Mesothelial cell of epicardium (in vitro differentiated cells): ENCODE measurements around the gene MIEF1. TPM values are rescaled to one million over a fixed set of nuclear protein-coding genes. Genes with fewer than 3 reads are reported as not detected.

Experiments used
- DNase-seq, 2 experiments: peaks; one replicate each; pipeline ENCODE4 v3.0.0; 2021; ENCODE audit warnings: low spot score in 2 of 2; ENCODE audit not compliant: unreplicated experiment in 2 of 2
- H3K27ac Mint-ChIP-seq: 2 replicates; pipeline ENCODE4 v1.8.0; 2021; ENCODE audit warnings: mixed read lengths
- H3K27me3 Mint-ChIP-seq: 2 replicates; pipeline ENCODE4 v1.8.0; 2021; ENCODE audit warnings: low read depth, mixed read lengths
- H3K36me3 Mint-ChIP-seq: 2 replicates; pipeline ENCODE4 v1.8.0; 2021; ENCODE audit warnings: mixed read lengths
- H3K4me1 Mint-ChIP-seq: 2 replicates; pipeline ENCODE4 v1.8.0; 2021; ENCODE audit warnings: mixed read lengths
- H3K4me3 Mint-ChIP-seq: 2 replicates; pipeline ENCODE4 v1.8.0; 2021; ENCODE audit warnings: mild to moderate bottlenecking, moderate library complexity, mixed read lengths
- H3K9me3 Mint-ChIP-seq: 2 replicates; pipeline ENCODE4 v1.8.0; 2021; ENCODE audit warnings: mixed read lengths
- CTCF ChIP-seq: fragments of 200-600 bp; sonication (generic); IDR thresholded peaks from one replicate; pipeline ENCODE4 v1.5.0; 2021; ENCODE audit warnings: antibody characterized with exemption; ENCODE audit not compliant: unreplicated experiment
- total RNA-seq: library from RNA; stranded (reverse); gene quantifications from 3 replicates; pipeline ENCODE4 v1.2.1, GENCODE V29; 2021

The MIEF1 gene
- total RNA-seq, 1 donor from 2014 or later, result 35.0 TPM

GRCh38 chr22:39457198-39457555 is 44.9 kb upstream of the MIEF1 start:
- Mint-ChIP-seq H3K4me1 (peaks cover 40% of the 10 kb centered on the region), H3K27ac (no peak overlapping the region), H3K9me3 (no peaks in the 10 kb centered on the region), H3K4me3 (no peak overlapping the region), H3K27me3 (no peaks in the 10 kb centered on the region), H3K36me3 (no peaks in the 10 kb centered on the region)
- TF ChIP-seq CTCF, result no peak
- no peak for DNase-seq

GRCh38 chr22:39457556-39458443 is 44.3 kb upstream of the MIEF1 start:
- Mint-ChIP-seq H3K27ac (peak overlapping the region; percentile 59), H3K27me3 (no peaks in the 10 kb centered on the region), H3K9me3 (no peaks in the 10 kb centered on the region), H3K36me3 (no peaks in the 10 kb centered on the region), H3K4me3 (peak overlapping the region; percentile 89), H3K4me1 (peaks cover 40% of the 10 kb centered on the region)
- no peak for TF ChIP-seq CTCF
- DNase-seq, result no peak

GRCh38 chr22:39458444-39459083 is 43.5 kb upstream of the MIEF1 start:
- H3K27me3 Mint-ChIP-seq, result no peaks in the 10 kb centered on the region
- DNase-seq, result peak in 1 of 2 experiments; percentile 8
- H3K36me3 Mint-ChIP-seq, result no peaks in the 10 kb centered on the region
- TF ChIP-seq CTCF, result no peak
- peak overlapping the region; percentile 89 for H3K4me3 Mint-ChIP-seq
- H3K9me3 Mint-ChIP-seq, result no peaks in the 10 kb centered on the region
- H3K4me1 Mint-ChIP-seq, result peaks cover 45% of the 10 kb centered on the region
- H3K27ac Mint-ChIP-seq, result peak overlapping the region; percentile 59

- no peaks in the 10 kb centered on the region for H3K27me3 Mint-ChIP-seq
- H3K4me3 Mint-ChIP-seq, result peak overlapping the region; percentile 44
- H3K4me1 Mint-ChIP-seq, result peaks cover 40% of the 10 kb centered on the region
- no peak for TF ChIP-seq CTCF
- peak overlapping the region; percentile 56 for H3K27ac Mint-ChIP-seq
- DNase-seq, result no peak
- H3K36me3 Mint-ChIP-seq, result no peaks in the 10 kb centered on the region
- no peaks in the 10 kb centered on the region for H3K9me3 Mint-ChIP-seq
Measured at GRCh38 chr22:39459681-39460080, 42.4 kb upstream of the MIEF1 start.

- Mint-ChIP-seq H3K4me1 (peaks cover 33% of the 10 kb centered on the region), H3K36me3 (no peaks in the 10 kb centered on the region)
- no peak for TF ChIP-seq CTCF
Measured at GRCh38 chr22:39462443-39463221, 39.5 kb upstream of the MIEF1 start.

More at GRCh38 chr22:39462443-39463221, 39.5 kb upstream of the MIEF1 start:
- Mint-ChIP-seq H3K9me3 (no peaks in the 10 kb centered on the region), H3K27ac (peak overlapping the region; percentile 78), H3K4me3 (no peak overlapping the region), H3K27me3 (no peaks in the 10 kb centered on the region)
- no peak for DNase-seq
